ENCODE measurements around the gene PAXIP1.

Gene PAXIP1

DNA sequence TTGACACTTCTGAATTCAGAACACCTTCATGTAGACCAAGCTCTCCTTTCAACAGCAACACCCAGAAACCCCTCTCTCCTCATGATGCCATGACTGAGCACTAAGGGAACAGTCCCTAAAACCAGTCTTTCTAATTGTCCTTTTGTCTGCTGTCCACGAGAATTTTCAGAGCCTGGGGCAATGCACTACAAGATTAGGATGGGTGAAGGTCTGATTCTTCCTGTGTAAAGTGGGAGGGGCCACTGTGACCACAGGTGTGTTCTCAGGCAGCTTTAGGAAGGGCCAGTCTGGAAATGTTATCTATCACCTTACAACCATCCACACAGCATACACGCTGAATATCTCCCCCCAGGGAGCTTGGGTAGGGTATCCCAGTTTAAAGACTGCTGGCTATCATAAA, 7.9 kb downstream of the PAXIP1 start:
- H3K27me3 ChIP-seq (ENCODE audit: insufficient read depth, low read depth, severe bottlenecking): no peaks in the 10 kb centered on the region
- peaks cover 75% of the 10 kb centered on the region for H3K36me3 ChIP-seq
- no peaks in the 10 kb centered on the region for H3K9me3 ChIP-seq (ENCODE audit: severe bottlenecking)
- H3K27ac ChIP-seq: no peak overlapping the region
- TF ChIP-seq CTCF (IDR thresholded peaks at IDR 0.05; ENCODE audit: low read depth, low read length): no peak
- no peak for DNase-seq
- no peak overlapping the region for H3K4me3 ChIP-seq (ENCODE audit: low read depth, low read length)

DNA sequence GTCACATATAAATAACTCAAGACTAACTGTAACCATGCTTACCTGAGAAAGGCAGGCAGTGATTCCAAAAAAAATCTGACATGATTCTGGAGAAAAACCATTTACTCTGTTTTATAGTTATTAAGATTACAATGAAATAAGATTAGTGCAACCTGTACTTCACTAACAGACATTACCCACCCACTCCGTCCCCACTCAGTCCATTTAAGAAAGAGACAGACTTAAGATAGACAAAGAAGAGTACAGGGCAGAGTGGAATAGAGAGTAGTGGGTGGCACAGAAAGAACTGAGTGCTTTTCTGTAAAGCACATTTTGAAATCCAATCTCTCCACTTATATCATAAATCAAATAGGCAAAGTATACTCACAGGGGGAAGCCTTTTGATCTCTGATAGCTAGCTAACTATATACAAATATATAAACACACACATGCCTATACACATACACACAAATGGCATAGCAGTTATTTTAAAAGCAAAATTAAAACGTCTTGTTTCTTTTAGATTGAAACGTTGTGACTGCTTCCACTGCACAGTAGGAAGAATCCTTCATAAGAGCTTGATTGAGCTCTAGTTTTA, 11.9 kb downstream of the PAXIP1 start:
- Histone ChIP-seq H3K36me3 (peaks cover 54% of the 10 kb centered on the region), H3K27me3 (ENCODE audit: insufficient read depth, low read depth, severe bottlenecking) (no peaks in the 10 kb centered on the region), H3K4me3 (ENCODE audit: low read depth, low read length) (no peak overlapping the region), H3K27ac (no peak overlapping the region), H3K9me3 (ENCODE audit: severe bottlenecking) (no peaks in the 10 kb centered on the region)
- no peak for DNase-seq
- no peak for TF ChIP-seq CTCF (IDR thresholded peaks at IDR 0.05; ENCODE audit: low read depth, low read length)

- no peaks in the 10 kb centered on the region for H3K9me3 ChIP-seq (ENCODE audit: severe bottlenecking)
- no peak overlapping the region for H3K27ac ChIP-seq
- DNase-seq: no peak
- no peak for TF ChIP-seq CTCF (IDR thresholded peaks at IDR 0.05; ENCODE audit: low read depth, low read length)
- no peak overlapping the region for H3K4me3 ChIP-seq (ENCODE audit: low read depth, low read length)
- H3K36me3 ChIP-seq: peaks cover 27% of the 10 kb centered on the region
- H3K27me3 ChIP-seq (ENCODE audit: insufficient read depth, low read depth, severe bottlenecking): no peaks in the 10 kb centered on the region
These were observed 15.4 kb downstream of the PAXIP1 start for GRCh38 chr7:154987571-154987970.

DNA sequence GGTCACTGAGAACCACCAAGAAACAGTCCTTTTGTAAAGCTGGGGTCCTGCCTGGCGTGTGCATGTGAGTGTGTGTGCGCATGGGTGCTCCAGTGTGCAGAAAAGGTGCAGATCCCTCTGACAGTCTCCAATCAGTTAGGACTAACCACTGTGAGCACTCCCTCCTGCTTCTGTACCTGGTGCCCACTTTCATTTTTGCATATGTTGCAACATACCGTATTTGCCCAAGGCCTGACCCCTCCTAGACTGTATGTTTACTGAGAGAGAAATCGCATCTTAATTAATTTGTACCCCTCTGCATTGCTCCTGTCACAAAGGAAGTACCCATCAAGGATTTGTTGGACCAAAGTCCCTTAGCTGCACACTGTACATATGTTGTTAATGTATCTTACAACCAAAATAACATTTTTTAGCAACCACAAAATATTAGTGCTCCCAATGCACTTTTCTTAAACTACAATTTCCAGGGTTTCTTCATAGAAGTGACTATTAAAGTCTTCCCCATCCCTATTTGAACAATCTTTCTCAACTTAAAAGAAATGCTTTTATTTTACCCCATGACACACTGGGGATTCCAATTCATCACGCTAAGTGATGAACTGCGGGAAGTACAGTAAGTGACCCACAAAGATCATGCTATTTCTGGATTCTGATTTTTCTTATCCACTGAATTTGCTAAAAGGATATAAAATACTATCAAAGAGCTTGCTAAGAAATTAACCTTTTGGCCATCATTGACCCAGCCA, 16.6 kb downstream of the PAXIP1 start:
- DNase-seq: no peak
- H3K9me3 ChIP-seq (ENCODE audit: severe bottlenecking): no peaks in the 10 kb centered on the region
- TF ChIP-seq CTCF (IDR thresholded peaks at IDR 0.05; ENCODE audit: low read depth, low read length): no peak
- H3K27ac ChIP-seq: no peak overlapping the region
- H3K36me3 ChIP-seq: peaks cover 25% of the 10 kb centered on the region
- no peaks in the 10 kb centered on the region for H3K27me3 ChIP-seq (ENCODE audit: insufficient read depth, low read depth, severe bottlenecking)
- H3K4me3 ChIP-seq (ENCODE audit: low read depth, low read length): no peak overlapping the region

GRCh38 chr7:154985230-154985629, 17.7 kb downstream of the PAXIP1 start:
- Histone ChIP-seq H3K36me3 (peaks cover 27% of the 10 kb centered on the region), H3K9me3 (ENCODE audit: severe bottlenecking) (no peaks in the 10 kb centered on the region), H3K4me3 (ENCODE audit: low read depth, low read length) (no peak overlapping the region), H3K27ac (no peak overlapping the region), H3K27me3 (ENCODE audit: insufficient read depth, low read depth, severe bottlenecking) (no peaks in the 10 kb centered on the region)
- TF ChIP-seq CTCF (IDR thresholded peaks at IDR 0.05; ENCODE audit: low read depth, low read length): no peak
- no peak for DNase-seq

Data from WERI-Rb-1 (cell line).